Measurements from ENCODE around the gene EPN1.

DNA sequence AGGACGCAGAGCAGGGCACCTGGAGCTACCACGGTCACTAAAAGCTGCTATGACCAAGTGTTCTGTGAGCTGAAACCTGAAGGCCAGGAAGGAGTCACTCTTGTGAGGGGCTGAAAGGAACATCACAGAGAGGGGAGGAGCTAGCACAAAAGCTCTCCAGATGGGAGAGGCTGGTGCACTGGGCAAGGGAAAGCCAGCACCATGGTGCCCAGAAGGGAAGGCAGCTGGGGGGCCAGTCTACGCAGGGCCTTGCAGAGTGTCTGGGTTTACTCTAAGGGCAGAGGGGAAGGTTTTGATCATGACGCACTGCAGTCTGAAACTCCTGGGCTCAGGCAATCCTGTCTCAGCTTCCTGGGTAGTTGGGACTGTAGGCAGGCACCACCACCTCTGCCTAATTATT, 38.3 kb upstream of the EPN1 start:
- no peak for TF ChIP-seq TAF1 (IDR thresholded peaks at IDR 0.05; ENCODE audit: low read depth)
- TF ChIP-seq, protein P1, sequence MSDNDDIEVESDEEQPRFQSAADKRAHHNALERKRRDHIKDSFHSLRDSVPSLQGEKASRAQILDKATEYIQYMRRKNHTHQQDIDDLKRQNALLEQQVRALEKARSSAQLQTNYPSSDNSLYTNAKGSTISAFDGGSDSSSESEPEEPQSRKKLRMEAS (IDR thresholded peaks at IDR 0.05) = no peak
- TF ChIP-seq EP300 (IDR thresholded peaks at IDR 0.05; ENCODE audit: borderline replicate concordance) = no peak
- TF ChIP-seq, protein P2, sequence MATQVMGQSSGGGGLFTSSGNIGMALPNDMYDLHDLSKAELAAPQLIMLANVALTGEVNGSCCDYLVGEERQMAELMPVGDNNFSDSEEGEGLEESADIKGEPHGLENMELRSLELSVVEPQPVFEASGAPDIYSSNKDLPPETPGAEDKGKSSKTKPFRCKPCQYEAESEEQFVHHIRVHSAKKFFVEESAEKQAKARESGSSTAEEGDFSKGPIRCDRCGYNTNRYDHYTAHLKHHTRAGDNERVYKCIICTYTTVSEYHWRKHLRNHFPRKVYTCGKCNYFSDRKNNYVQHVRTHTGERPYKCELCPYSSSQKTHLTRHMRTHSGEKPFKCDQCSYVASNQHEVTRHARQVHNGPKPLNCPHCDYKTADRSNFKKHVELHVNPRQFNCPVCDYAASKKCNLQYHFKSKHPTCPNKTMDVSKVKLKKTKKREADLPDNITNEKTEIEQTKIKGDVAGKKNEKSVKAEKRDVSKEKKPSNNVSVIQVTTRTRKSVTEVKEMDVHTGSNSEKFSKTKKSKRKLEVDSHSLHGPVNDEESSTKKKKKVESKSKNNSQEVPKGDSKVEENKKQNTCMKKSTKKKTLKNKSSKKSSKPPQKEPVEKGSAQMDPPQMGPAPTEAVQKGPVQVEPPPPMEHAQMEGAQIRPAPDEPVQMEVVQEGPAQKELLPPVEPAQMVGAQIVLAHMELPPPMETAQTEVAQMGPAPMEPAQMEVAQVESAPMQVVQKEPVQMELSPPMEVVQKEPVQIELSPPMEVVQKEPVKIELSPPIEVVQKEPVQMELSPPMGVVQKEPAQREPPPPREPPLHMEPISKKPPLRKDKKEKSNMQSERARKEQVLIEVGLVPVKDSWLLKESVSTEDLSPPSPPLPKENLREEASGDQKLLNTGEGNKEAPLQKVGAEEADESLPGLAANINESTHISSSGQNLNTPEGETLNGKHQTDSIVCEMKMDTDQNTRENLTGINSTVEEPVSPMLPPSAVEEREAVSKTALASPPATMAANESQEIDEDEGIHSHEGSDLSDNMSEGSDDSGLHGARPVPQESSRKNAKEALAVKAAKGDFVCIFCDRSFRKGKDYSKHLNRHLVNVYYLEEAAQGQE (IDR thresholded peaks at IDR 0.05; ENCODE audit: low read depth) = no peak
- no peak for TF ChIP-seq TEAD4 (IDR thresholded peaks at IDR 0.05)
- no peak for TF ChIP-seq CREB1 (IDR thresholded peaks at IDR 0.05; ENCODE audit: low read depth)

Data from Ishikawa (cell line).